HTR-8/SVneo (cell line): Measurements from ENCODE around the gene PRKAG3.

ENCODE experiments used
- DNase-seq: peaks from one replicate; pipeline ENCODE4 v3.0.0; 2011; ENCODE audit warnings: low spot score, mixed read lengths; ENCODE audit not compliant: insufficient read length
- FAIRE-seq: peaks from 2 replicates; lab custom pipeline; 2011; peaks lifted over from hg19 to GRCh38; lab: Jason Lieb, UNC

The PRKAG3 gene

DNA sequence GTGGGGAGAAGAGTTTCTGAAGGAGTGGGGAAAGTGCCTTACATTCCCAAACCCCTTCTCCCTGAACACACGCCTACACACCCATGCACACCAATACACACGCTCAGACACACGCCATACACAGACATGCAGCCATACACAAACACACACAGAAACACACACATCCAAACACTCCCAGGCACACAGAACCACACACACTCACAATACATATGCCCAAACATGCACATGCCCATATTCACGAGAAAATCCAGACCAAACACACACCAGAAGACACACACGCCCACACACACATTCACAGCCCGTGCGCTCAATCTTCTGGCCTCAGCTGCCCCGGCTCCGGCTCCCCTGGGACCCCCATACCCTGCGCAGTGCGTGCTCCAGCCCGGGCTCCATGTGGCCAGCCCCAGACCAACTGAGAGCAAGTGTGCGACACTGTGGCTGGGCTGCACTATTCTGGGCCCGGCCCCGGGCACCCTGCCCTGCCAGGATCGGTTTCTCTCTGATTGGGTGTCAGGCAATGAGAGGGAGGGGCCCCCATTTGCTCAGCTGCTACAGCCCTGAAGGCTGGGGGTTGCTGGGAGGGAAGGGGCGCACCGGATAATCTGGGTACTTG, at the start of gene PRKAG3:
TSS of gene PRKAG3 (minus strand) at position 426 of the 613 bp plus-strand sequence.
- FAIRE-seq (peak; percentile 90), DNase-seq (no peak)

GRCh38 chr2:218880859-218881594, 49.4 kb upstream of the PRKAG3 start:
- DNase-seq (no peak), FAIRE-seq (peak; percentile 9)

DNA sequence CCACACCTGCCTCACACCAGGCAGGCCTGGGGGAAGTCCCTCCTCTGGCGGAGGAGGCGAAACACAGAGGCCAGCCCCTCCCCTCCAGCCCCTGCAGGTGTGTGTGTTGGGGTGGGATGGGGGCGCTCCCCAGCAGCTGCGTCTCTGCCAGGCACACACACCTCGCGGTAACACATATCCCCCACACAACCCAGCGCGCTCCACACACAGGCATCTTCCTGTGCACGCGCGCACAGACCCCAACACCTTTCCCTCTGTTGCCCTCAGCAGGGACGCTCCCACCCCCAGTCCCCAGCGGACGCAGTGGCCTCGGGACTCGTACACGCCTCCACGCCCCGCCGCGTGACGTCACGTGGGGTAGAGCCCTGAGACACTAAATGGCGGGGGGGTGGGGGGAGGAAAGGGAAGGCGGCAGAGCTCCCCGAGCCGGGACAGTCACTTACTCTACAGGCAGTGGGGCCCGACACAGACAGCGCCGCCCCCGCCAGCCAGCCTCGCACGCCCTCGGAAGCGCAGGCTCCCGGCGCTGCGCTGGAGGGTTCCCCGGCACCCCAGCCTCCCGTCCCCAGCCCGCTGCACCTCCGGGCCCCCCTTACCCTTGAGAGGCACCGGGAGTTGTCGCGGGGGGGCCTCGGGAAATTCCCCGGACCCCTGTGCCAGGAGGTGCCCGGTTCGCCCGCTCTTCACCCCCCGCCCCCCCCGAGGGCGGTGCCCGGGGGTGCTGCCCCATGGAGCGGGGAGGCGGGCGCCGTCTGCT, 48.7 kb upstream of the PRKAG3 start, which contains the start of gene WNT10A:
TSS of gene WNT10A (plus strand) at position 751 of the 757 bp plus-strand sequence. CDS start 144 bp downstream, outside the sequence.
- no peak for DNase-seq
- no peak for FAIRE-seq

- FAIRE-seq (no peak), DNase-seq (no peak)
These were observed 48.1 kb upstream of the PRKAG3 start for GRCh38 chr2:218879776-218880101.

DNA sequence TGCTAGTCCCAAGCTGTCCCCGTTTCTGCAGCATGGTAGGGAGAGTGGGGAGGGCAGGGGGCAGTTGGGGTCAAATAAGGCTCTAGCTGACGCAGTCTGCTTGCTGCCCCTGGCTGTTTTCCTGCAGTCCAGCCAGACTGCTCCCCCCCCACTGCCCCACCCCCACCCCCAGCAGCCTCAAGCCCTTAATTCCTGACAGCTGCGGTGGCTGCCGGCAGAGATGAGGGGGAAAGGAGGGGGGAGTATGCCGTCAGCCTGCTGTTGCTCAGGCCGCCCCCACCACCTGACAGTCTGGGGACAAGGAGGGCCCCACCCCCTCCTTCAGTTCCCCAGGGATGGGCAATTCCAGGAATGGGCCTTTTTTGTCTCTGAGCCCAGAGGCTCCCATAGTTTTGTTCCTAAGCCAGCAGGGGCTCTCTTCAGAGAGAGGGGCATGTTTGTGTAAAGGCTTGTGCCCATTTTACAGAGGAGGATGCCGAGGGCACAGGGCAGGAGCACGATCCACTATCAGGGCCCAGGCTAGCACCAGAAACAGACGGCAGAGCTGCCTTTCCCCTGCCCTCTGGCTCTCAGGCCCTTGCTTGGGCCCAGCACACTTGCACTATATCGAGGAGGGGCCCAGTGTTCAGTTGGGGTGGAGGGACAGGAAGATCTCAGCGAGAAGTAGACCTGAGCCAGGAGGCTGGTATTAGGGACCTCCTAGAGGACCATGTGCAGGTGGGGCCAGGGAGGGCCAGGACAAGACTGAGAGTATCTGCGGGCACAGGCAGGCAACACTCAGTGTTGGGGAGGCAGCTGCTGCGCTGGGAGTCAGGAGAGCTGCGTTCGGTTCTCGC, 47.5 kb upstream of the PRKAG3 start:
- DNase-seq: no peak
- FAIRE-seq: no peak

DNA sequence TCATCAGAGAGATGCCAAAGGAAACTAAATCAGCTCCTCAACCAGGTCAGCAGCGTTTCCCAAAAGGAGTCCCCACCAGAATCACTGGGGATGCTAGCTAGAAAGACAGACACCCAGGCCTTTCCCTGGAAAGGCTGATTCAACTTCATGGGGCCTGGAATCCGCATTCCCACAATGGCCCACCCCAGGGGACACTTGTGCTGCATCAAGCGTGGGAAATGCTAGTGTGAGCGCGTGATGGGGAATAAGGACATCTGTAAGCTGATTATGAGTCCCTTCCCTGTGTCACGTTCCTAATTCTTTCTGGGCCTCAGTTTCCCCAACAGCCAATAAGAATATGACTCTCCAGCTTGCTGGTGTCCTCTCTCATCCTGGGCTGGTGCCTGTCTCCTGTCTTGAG, 46.9 kb upstream of the PRKAG3 start:
- DNase-seq (no peak), FAIRE-seq (no peak)

GRCh38 chr2:218877891-218878290, 46.3 kb upstream of the PRKAG3 start:
- DNase-seq (no peak), FAIRE-seq (no peak)

- DNase-seq (no peak), FAIRE-seq (no peak)
These were observed 45.7 kb upstream of the PRKAG3 start for GRCh38 chr2:218877331-218877730.

GRCh38 chr2:218876562-218877219, 45.1 kb upstream of the PRKAG3 start:
- DNase-seq (peak; percentile 83), FAIRE-seq (no peak)

DNA sequence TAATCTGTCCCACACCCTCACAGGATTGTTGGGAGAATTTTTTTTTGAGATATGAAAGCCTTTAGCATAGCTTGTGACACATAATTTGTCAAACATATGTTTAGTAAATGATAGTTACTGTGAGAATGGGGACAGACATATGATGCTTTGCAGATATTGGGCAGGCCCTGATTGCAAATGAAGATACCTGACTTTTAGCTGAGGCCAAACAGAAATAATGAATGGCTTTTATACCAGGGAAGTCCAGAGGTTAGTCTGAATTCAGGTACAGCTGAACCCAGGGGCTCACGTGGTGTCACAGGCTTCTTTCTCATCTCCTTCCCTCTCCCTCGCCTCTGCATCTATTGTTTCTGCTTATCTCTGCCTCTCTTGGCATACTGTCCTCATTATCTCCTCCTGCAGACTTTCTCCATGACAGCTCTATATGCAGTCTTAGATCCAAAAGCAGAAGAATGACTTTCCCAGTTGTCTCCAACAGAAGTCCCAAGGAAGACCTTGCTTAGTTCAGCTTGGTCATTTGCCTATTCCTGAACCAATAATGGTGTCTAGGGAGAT, 44.2 kb upstream of the PRKAG3 start:
- FAIRE-seq: no peak

DNA sequence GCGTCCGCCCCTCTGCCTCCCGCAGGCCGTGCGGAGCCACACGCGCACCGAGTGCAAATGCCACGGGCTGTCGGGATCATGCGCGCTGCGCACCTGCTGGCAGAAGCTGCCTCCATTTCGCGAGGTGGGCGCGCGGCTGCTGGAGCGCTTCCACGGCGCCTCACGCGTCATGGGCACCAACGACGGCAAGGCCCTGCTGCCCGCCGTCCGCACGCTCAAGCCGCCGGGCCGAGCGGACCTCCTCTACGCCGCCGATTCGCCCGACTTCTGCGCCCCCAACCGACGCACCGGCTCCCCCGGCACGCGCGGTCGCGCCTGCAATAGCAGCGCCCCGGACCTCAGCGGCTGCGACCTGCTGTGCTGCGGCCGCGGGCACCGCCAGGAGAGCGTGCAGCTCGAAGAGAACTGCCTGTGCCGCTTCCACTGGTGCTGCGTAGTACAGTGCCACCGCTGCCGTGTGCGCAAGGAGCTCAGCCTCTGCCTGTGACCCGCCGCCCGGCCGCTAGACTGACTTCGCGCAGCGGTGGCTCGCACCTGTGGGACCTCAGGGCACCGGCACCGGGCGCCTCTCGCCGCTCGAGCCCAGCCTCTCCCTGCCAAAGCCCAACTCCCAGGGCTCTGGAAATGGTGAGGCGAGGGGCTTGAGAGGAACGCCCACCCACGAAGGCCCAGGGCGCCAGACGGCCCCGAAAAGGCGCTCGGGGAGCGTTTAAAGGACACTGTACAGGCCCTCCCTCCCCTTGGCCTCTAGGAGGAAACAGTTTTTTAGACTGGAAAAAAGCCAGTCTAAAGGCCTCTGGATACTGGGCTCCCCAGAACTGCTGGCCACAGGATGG, 42.0 kb upstream of the PRKAG3 start:
- DNase-seq: no peak
- no peak for FAIRE-seq

More for the DNA sequence above, 44.2 kb upstream of the PRKAG3 start:
- no peak for DNase-seq

- DNase-seq (no peak), FAIRE-seq (no peak)
These were observed 41.2 kb upstream of the PRKAG3 start for GRCh38 chr2:218872645-218873358.

- FAIRE-seq: no peak
- DNase-seq: no peak
These were observed 40.0 kb upstream of the PRKAG3 start for GRCh38 chr2:218871345-218872302.

DNA sequence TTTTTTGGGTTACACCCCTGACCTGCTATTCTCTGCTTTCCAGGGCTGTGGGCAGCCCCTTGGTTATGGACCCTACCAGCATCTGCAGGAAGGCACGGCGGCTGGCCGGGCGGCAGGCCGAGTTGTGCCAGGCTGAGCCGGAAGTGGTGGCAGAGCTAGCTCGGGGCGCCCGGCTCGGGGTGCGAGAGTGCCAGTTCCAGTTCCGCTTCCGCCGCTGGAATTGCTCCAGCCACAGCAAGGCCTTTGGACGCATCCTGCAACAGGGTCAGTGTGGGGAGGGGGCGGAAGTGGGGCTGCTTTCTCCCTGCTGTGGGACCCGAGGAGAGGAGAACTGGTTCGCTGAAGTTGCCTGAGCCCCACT, 39.4 kb upstream of the PRKAG3 start:
- FAIRE-seq: no peak
- DNase-seq: no peak

DNA sequence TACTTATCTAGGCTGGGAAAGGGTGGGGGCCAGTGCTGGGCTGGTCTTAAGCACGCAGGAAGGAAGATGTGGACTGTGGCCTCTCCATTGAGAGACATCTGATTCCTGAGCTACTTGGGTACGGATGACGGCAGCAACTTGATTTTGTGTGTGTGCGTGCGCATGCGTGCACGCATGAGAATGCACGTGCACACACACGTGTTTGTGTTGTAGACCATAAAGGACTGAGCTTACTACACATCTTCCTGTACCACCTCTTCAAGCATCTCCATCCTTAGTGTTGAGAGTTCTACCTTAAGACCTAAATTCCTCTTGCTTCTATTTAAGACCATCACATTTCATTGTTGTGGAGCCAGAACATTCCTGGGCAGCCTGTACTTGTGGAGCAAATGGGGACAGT, 37.5 kb upstream of the PRKAG3 start:
- DNase-seq (no peak), FAIRE-seq (no peak)

GRCh38 chr2:218867900-218868299, 36.3 kb upstream of the PRKAG3 start:
- FAIRE-seq (no peak), DNase-seq (no peak)

DNA sequence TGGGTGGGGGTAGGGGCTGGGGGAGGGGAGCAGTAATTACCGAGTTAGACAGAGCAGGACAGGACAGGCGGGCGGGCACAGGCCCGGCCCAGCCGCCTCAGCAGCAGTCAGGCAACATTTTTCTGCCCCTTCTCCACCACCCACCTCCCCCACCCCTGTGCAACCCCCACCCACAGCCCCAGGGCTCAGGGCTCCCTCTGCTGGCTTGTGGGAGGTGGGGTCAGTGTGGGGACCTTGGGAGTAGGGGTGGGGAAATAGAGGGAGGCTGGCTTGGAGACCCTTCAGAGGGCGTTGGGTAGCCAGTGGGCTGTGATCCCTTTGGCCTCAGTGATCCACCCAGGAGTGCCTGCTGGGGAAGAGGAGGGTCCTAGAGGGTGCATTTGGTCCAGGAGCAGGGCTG, 34.4 kb upstream of the PRKAG3 start:
- FAIRE-seq: no peak
- no peak for DNase-seq
